Trophoblast cell (in vitro differentiated cells and primary cell): ENCODE measurements around the gene FLT1.

Source experiments
- DNase-seq, 2 donors: peaks; one replicate each; pipeline ENCODE4 v3.0.0-alpha.2; 2016
- H2AFZ ChIP-seq: 2 replicates; pipeline ENCODE4 v1.6.1; 2013; ENCODE audit warnings: low read length, moderate library complexity, mild to moderate bottlenecking; ENCODE audit not compliant: insufficient read depth, poor library complexity
- H2AK5ac ChIP-seq: 2 replicates; pipeline ENCODE4 v1.6.1; 2013; ENCODE audit warnings: mild to moderate bottlenecking, low read length
- H2BK120ac ChIP-seq: 2 replicates; pipeline ENCODE4 v1.6.1; 2013; ENCODE audit warnings: low read length, mild to moderate bottlenecking, moderate library complexity; ENCODE audit not compliant: insufficient read depth, poor library complexity
- H2BK12ac ChIP-seq: 2 replicates; pipeline ENCODE4 v1.6.1; 2013; ENCODE audit warnings: mild to moderate bottlenecking, low read length, moderate library complexity
- H2BK5ac ChIP-seq: 2 replicates; pipeline ENCODE4 v1.6.1; 2013; ENCODE audit warnings: low read length, low read depth, moderate library complexity, mild to moderate bottlenecking; ENCODE audit not compliant: poor library complexity
- H3K14ac ChIP-seq: 2 replicates; pipeline ENCODE4 v1.6.1; 2013; ENCODE audit warnings: mild to moderate bottlenecking, low read length
- H3K18ac ChIP-seq: 2 replicates; pipeline ENCODE4 v1.6.1; 2013; ENCODE audit warnings: mild to moderate bottlenecking, low read length
- H3K23ac ChIP-seq: 2 replicates; pipeline ENCODE4 v1.6.1; 2013; ENCODE audit warnings: low read length
- H3K27ac ChIP-seq: 2 replicates; pipeline ENCODE4 v1.5.1; 2013; ENCODE audit warnings: low read depth, mild to moderate bottlenecking, inconsistent platforms, low read length, moderate library complexity
- H3K27me3 ChIP-seq: 2 replicates; pipeline ENCODE4 v1.6.1; 2013; ENCODE audit warnings: inconsistent platforms, mild to moderate bottlenecking, low read length, moderate library complexity; ENCODE audit not compliant: insufficient read depth
- H3K36me3 ChIP-seq, 2 experiments: 1 replicate in 1 of 2; 2 replicates in 1 of 2; pipeline ENCODE4 v1.6.1; 2013; ENCODE audit warnings: low read length in 2 of 2, mild to moderate bottlenecking in 2 of 2, moderate library complexity in 1 of 2; ENCODE audit not compliant: insufficient read depth in 2 of 2, control insufficient read depth in 1 of 2
- H3K4ac ChIP-seq: 2 replicates; pipeline ENCODE4 v1.6.1; 2013; ENCODE audit warnings: low read depth, mild to moderate bottlenecking, low read length, moderate library complexity
- H3K4me1 ChIP-seq, 2 experiments: 1 replicate in 1 of 2; 2 replicates in 1 of 2; pipeline ENCODE4 v1.6.1; 2013; ENCODE audit warnings: low read length in 2 of 2, mild to moderate bottlenecking in 2 of 2, moderate library complexity in 1 of 2; ENCODE audit not compliant: insufficient read depth in 2 of 2, control insufficient read depth in 1 of 2
- H3K4me2 ChIP-seq: 2 replicates; pipeline ENCODE4 v1.6.1; 2013; ENCODE audit warnings: inconsistent platforms, mild to moderate bottlenecking, low read length, moderate library complexity
- H3K4me3 ChIP-seq: 2 replicates; pipeline ENCODE4 v1.5.1; 2013; ENCODE audit warnings: mild to moderate bottlenecking, low read depth, low read length, inconsistent platforms
- H3K79me1 ChIP-seq: one replicate; pipeline ENCODE4 v1.6.1; 2013; ENCODE audit warnings: low read length
- H3K79me2 ChIP-seq: 2 replicates; pipeline ENCODE4 v1.6.1; 2013; ENCODE audit warnings: low read length, mild to moderate bottlenecking; ENCODE audit not compliant: control insufficient read depth, insufficient read depth, poor library complexity
- H3K9ac ChIP-seq: 2 replicates; pipeline ENCODE4 v1.6.1; 2013; ENCODE audit warnings: mild to moderate bottlenecking, low read length
- H3K9me3 ChIP-seq: 2 replicates; pipeline ENCODE4 v1.6.1; 2013; ENCODE audit warnings: low read depth, mild to moderate bottlenecking, control low read depth, inconsistent platforms, low read length; ENCODE audit not compliant: insufficient read depth
- H4K12ac ChIP-seq: 2 replicates; pipeline ENCODE4 v1.6.1; 2013; ENCODE audit warnings: low read depth, mild to moderate bottlenecking, low read length, moderate library complexity
- H4K8ac ChIP-seq: 2 replicates; pipeline ENCODE4 v1.6.1; 2013; ENCODE audit warnings: low read depth, mild to moderate bottlenecking, low read length, moderate library complexity
- H4K91ac ChIP-seq: one replicate; pipeline ENCODE4 v1.6.1; 2013; ENCODE audit warnings: low read depth, mild to moderate bottlenecking, low read length, moderate library complexity
- WGBS: extraction: QIAGEN DNeasy Blood & Tissue Kit; methylation state at CpG from one replicate; pipeline ENCODE4 v1.1.7; 2013; ENCODE audit warnings: missing lambda C conversion rate; ENCODE audit not compliant: insufficient read length, insufficient coverage; ENCODE audit errors: extremely low coverage; 5-methylcytosine and 5-hydroxymethylcytosine counted together

FLT1 gene

GRCh38 chr13:28384789-28385188 lies 110.1 kb downstream of the FLT1 start:
- Histone ChIP-seq H3K27me3 (no peaks in the 10 kb centered on the region), H2AFZ (no peak overlapping the region), H4K91ac (no peak overlapping the region), H3K9me3 (no peaks in the 10 kb centered on the region), H3K79me2 (no peaks in the 10 kb centered on the region), H3K4me3 (no peak overlapping the region), H3K36me3 (no peaks in the 10 kb centered on the region), H3K23ac (no peak overlapping the region), H3K4me2 (no peak overlapping the region), H3K79me1 (no peaks in the 10 kb centered on the region), H3K9ac (no peak overlapping the region), H3K27ac (no peak overlapping the region), H2BK12ac (no peak overlapping the region), H3K4ac (no peak overlapping the region), H3K18ac (no peak overlapping the region), H4K8ac (no peak overlapping the region), H4K12ac (no peak overlapping the region), H2BK120ac (no peak overlapping the region), H2AK5ac (no peak overlapping the region), H3K14ac (no peak overlapping the region), H3K4me1 (no peaks in the 10 kb centered on the region), H2BK5ac (no peak overlapping the region)
- no CpG with 5 or more reads among the region's 4 CpGs for WGBS
- DNase-seq: no peak

GRCh38 chr13:28380319-28380718 lies 114.6 kb downstream of the FLT1 start:
- H3K4me2 ChIP-seq: no peak overlapping the region
- no peak overlapping the region for H3K4ac ChIP-seq
- no peak overlapping the region for H3K18ac ChIP-seq
- H3K9ac ChIP-seq: no peak overlapping the region
- no peaks in the 10 kb centered on the region for H3K79me2 ChIP-seq
- H2AFZ ChIP-seq: no peak overlapping the region
- no peak overlapping the region for H3K23ac ChIP-seq
- no peaks in the 10 kb centered on the region for H3K4me1 ChIP-seq
- no peak for DNase-seq
- no peak overlapping the region for H2BK12ac ChIP-seq
- no peak overlapping the region for H3K27ac ChIP-seq
- no peaks in the 10 kb centered on the region for H3K9me3 ChIP-seq
- no peak overlapping the region for H3K14ac ChIP-seq
- no peak overlapping the region for H2BK5ac ChIP-seq
- H3K27me3 ChIP-seq: no peaks in the 10 kb centered on the region
- no peak overlapping the region for H4K12ac ChIP-seq
- H2AK5ac ChIP-seq: no peak overlapping the region
- H3K4me3 ChIP-seq: no peak overlapping the region
- no peaks in the 10 kb centered on the region for H3K36me3 ChIP-seq
- no CpG with 5 or more reads among the region's 3 CpGs for WGBS
- H4K8ac ChIP-seq: no peak overlapping the region
- no peaks in the 10 kb centered on the region for H3K79me1 ChIP-seq
- H2BK120ac ChIP-seq: no peak overlapping the region
- H4K91ac ChIP-seq: no peak overlapping the region

GRCh38 chr13:28379371-28380083 lies 115.4 kb downstream of the FLT1 start:
- DNase-seq: no peak

GRCh38 chr13:28376604-28377003 lies 118.3 kb downstream of the FLT1 start:
- Histone ChIP-seq H2AFZ (no peak overlapping the region), H3K79me1 (no peaks in the 10 kb centered on the region), H4K12ac (no peak overlapping the region), H3K9me3 (no peaks in the 10 kb centered on the region), H3K4ac (no peak overlapping the region), H2BK5ac (no peak overlapping the region), H3K79me2 (no peaks in the 10 kb centered on the region), H3K36me3 (no peaks in the 10 kb centered on the region), H3K27me3 (no peaks in the 10 kb centered on the region), H3K18ac (no peak overlapping the region), H3K9ac (no peak overlapping the region), H3K4me3 (no peak overlapping the region), H3K23ac (no peak overlapping the region), H2BK12ac (no peak overlapping the region), H4K8ac (no peak overlapping the region), H3K4me2 (no peak overlapping the region), H3K14ac (no peak overlapping the region), H3K4me1 (no peaks in the 10 kb centered on the region), H2AK5ac (no peak overlapping the region), H2BK120ac (no peak overlapping the region), H4K91ac (no peak overlapping the region), H3K27ac (no peak overlapping the region)
- WGBS: no CpG with 5 or more reads among the region's 2 CpGs
- no peak for DNase-seq

More at GRCh38 chr13:28379371-28380083, 115.4 kb downstream of the FLT1 start:
- no peaks in the 10 kb centered on the region for H3K27me3 ChIP-seq
- H2BK5ac ChIP-seq: no peak overlapping the region
- H2BK120ac ChIP-seq: no peak overlapping the region
- no peaks in the 10 kb centered on the region for H3K9me3 ChIP-seq
- no peak overlapping the region for H3K18ac ChIP-seq
- H4K12ac ChIP-seq: no peak overlapping the region
- H3K79me2 ChIP-seq: no peaks in the 10 kb centered on the region
- no peak overlapping the region for H4K8ac ChIP-seq
- H3K4ac ChIP-seq: no peak overlapping the region
- H3K27ac ChIP-seq: no peak overlapping the region
- no peak overlapping the region for H3K4me3 ChIP-seq
- H3K14ac ChIP-seq: no peak overlapping the region
- H3K36me3 ChIP-seq: no peaks in the 10 kb centered on the region
- no peak overlapping the region for H2AFZ ChIP-seq
- no peak overlapping the region for H2AK5ac ChIP-seq
- H3K79me1 ChIP-seq: no peaks in the 10 kb centered on the region
- WGBS: no CpG with 5 or more reads among the region's 12 CpGs
- no peak overlapping the region for H3K4me2 ChIP-seq
- H4K91ac ChIP-seq: no peak overlapping the region
- no peak overlapping the region for H3K9ac ChIP-seq
- H2BK12ac ChIP-seq: no peak overlapping the region
- H3K4me1 ChIP-seq: no peaks in the 10 kb centered on the region
- H3K23ac ChIP-seq: no peak overlapping the region
